GM19467 (cell line): Measurements from ENCODE around the gene MTCL3.

Source experiments
- ATAC-seq: cut with Tn5 transposase; IDR thresholded peaks from one replicate; pipeline ENCODE4 v1.9.1; 2021; ENCODE audit warnings: mild to moderate bottlenecking, moderate library complexity; ENCODE audit not compliant: unreplicated experiment

MTCL3 gene

GRCh38 chr6:127475135-127475822 is 43.9 kb downstream of the MTCL3 start:
- no peak for ATAC-seq

GRCh38 chr6:127471379-127472255 is 47.5 kb downstream of the MTCL3 start:
- no peak for ATAC-seq

GRCh38 chr6:127468936-127469335 is 50.2 kb downstream of the MTCL3 start:
- no peak for ATAC-seq

GRCh38 chr6:127466416-127466815 is 52.7 kb downstream of the MTCL3 start:
- no peak for ATAC-seq

- peak; percentile 95 for ATAC-seq
Observed at GRCh38 chr6:127464881-127465459, 54.2 kb downstream of the MTCL3 start.

GRCh38 chr6:127464161-127464880 is 54.8 kb downstream of the MTCL3 start:
- ATAC-seq = no peak

GRCh38 chr6:127463056-127463455 is 56.1 kb downstream of the MTCL3 start:
- no peak for ATAC-seq

- ATAC-seq = no peak
Observed at GRCh38 chr6:127462376-127462775, 56.8 kb downstream of the MTCL3 start.

GRCh38 chr6:127460465-127460864 is 58.7 kb downstream of the MTCL3 start:
- no peak for ATAC-seq

- no peak for ATAC-seq
Observed at GRCh38 chr6:127459231-127459641, 59.9 kb downstream of the MTCL3 start, which contains the start of gene KIAA0408. Gene KIAA0408 (minus strand): TSS chr6:127459389. CDS start chr6:127453981, 5,408 bp downstream.

GRCh38 chr6:127458817-127459216 is 60.3 kb downstream of the MTCL3 start:
- no peak for ATAC-seq

- ATAC-seq = no peak
Observed at GRCh38 chr6:127458222-127458621, 60.9 kb downstream of the MTCL3 start.

- no peak for ATAC-seq
Observed at GRCh38 chr6:127457456-127458064, 61.6 kb downstream of the MTCL3 start.

GRCh38 chr6:127456465-127456864 is 62.7 kb downstream of the MTCL3 start:
- ATAC-seq = no peak

- ATAC-seq = no peak
Observed at GRCh38 chr6:127453845-127454619, 65.1 kb downstream of the MTCL3 start.

- no peak for ATAC-seq
Observed at GRCh38 chr6:127452803-127453202, 66.3 kb downstream of the MTCL3 start.

GRCh38 chr6:127451388-127451787 is 67.7 kb downstream of the MTCL3 start:
- no peak for ATAC-seq

GRCh38 chr6:127447780-127448179 is 71.4 kb downstream of the MTCL3 start:
- ATAC-seq = no peak

GRCh38 chr6:127446356-127446755 is 72.8 kb downstream of the MTCL3 start:
- ATAC-seq = no peak

GRCh38 chr6:127441881-127442280 is 77.3 kb downstream of the MTCL3 start:
- no peak for ATAC-seq
